HG02840 (cell line): ENCODE measurements around the gene EVC.

Source experiments
- ATAC-seq: cut with Tn5 transposase; IDR thresholded peaks from one replicate; pipeline ENCODE4 v1.9.1; 2021; ENCODE audit warnings: mild to moderate bottlenecking, moderate library complexity, moderate number of reproducible peaks; ENCODE audit not compliant: unreplicated experiment, low FRiP score

Gene EVC

GRCh38 chr4:5710961-5711478 is at the start of gene EVC:
EVC (plus strand) TSS chr4:5711201; CDS start chr4:5711381, 180 bp downstream.
- ATAC-seq = no peak

- ATAC-seq = no peak
These were observed 49.8 kb upstream of the EVC start for GRCh38 chr4:5661237-5661636.

- ATAC-seq = no peak
These were observed 48.4 kb upstream of the EVC start for GRCh38 chr4:5662555-5662954.

GRCh38 chr4:5664778-5665177 is 46.2 kb upstream of the EVC start:
- no peak for ATAC-seq

GRCh38 chr4:5666741-5667140 is 44.3 kb upstream of the EVC start:
- ATAC-seq = no peak

- ATAC-seq = no peak
These were observed 34.2 kb upstream of the EVC start for GRCh38 chr4:5676763-5677162.

- ATAC-seq = no peak
These were observed 32.0 kb upstream of the EVC start for GRCh38 chr4:5678977-5679376.

- ATAC-seq = no peak
These were observed 27.4 kb upstream of the EVC start for GRCh38 chr4:5683566-5683965.

GRCh38 chr4:5685296-5685695 is 25.7 kb upstream of the EVC start:
- no peak for ATAC-seq

- ATAC-seq = no peak
These were observed 24.7 kb upstream of the EVC start for GRCh38 chr4:5686338-5686737.

- ATAC-seq = no peak
These were observed 21.9 kb upstream of the EVC start for GRCh38 chr4:5689065-5689464.

- ATAC-seq = no peak
These were observed 19.4 kb upstream of the EVC start for GRCh38 chr4:5691491-5692132.

GRCh38 chr4:5693871-5694270 is 17.1 kb upstream of the EVC start:
- no peak for ATAC-seq

- no peak for ATAC-seq
These were observed 14.7 kb upstream of the EVC start for GRCh38 chr4:5696341-5696740.

GRCh38 chr4:5700459-5700858 is 10.5 kb upstream of the EVC start:
- no peak for ATAC-seq

GRCh38 chr4:5701971-5702370 is 9.0 kb upstream of the EVC start:
- no peak for ATAC-seq

GRCh38 chr4:5703831-5704230 is 7.2 kb upstream of the EVC start:
- no peak for ATAC-seq

- no peak for ATAC-seq
These were observed 6.7 kb upstream of the EVC start for GRCh38 chr4:5704276-5704675.

GRCh38 chr4:5705647-5706320 is 5.2 kb upstream of the EVC start:
- ATAC-seq = no peak

GRCh38 chr4:5706486-5707290 is 4.3 kb upstream of the EVC start:
- no peak for ATAC-seq

GRCh38 chr4:5707366-5707765 is 3.6 kb upstream of the EVC start:
- ATAC-seq = no peak
